H1 (cell line): ENCODE measurements around the gene DUSP11. TPM values are rescaled to one million over a fixed set of nuclear protein-coding genes. Genes with fewer than 3 reads are reported as not detected.

Experiments
- CTCF ChIA-PET: fragments of 300-600 bp; sonication (Branson Sonifier 250); formaldehyde crosslinking; loops from one replicate; lab custom pipeline; 2021; ENCODE audit not compliant: partially characterized antibody; lab: Charles Lee
- POLR2A ChIA-PET: fragments of 300-600 bp; sonication (Branson Sonifier 250); formaldehyde crosslinking; loops from one replicate; lab custom pipeline; 2021; ENCODE audit warnings: inconsistent platforms; ENCODE audit not compliant: partially characterized antibody; lab: Charles Lee
- DNase-seq, 2 experiments: peaks; one replicate each; pipeline versions ENCODE4 v3.0.0 to v3.0.0-alpha.2; 2010 to 2022; ENCODE audit warnings: low spot score in 2 of 2, low read depth in 1 of 2, mixed read lengths in 1 of 2
- FAIRE-seq: peaks from 2 replicates; lab custom pipeline; 2011; peaks lifted over from hg19 to GRCh38; lab: Jason Lieb, UNC
- H2AFZ ChIP-seq: 2 replicates; pipeline ENCODE4 v1.8.1; 2012; ENCODE audit warnings: low read length, inconsistent platforms
- H2AK5ac ChIP-seq: 2 replicates; pipeline ENCODE4 v1.6.1; 2013; ENCODE audit warnings: low read depth, low read length
- H2BK120ac ChIP-seq: replicated peaks from 2 replicates; pipeline ENCODE3; 2013; ENCODE audit warnings: low read depth, low read length, inconsistent platforms
- H2BK12ac ChIP-seq: 2 replicates; pipeline ENCODE4 v1.6.1; 2013; ENCODE audit warnings: low read depth, low read length
- H2BK15ac ChIP-seq: 2 replicates; pipeline ENCODE4 v1.6.1; 2013; ENCODE audit warnings: low read length
- H2BK20ac ChIP-seq: 2 replicates; pipeline ENCODE4 v1.6.1; 2013; ENCODE audit warnings: low read length
- H2BK5ac ChIP-seq: 2 replicates; pipeline ENCODE4 v1.6.1; 2013; ENCODE audit warnings: low read depth, low read length
- H3K14ac ChIP-seq: 2 replicates; pipeline ENCODE4 v1.6.1; 2013; ENCODE audit warnings: inconsistent platforms; ENCODE audit not compliant: insufficient read length
- H3K18ac ChIP-seq: 2 replicates; pipeline ENCODE4 v1.6.1; 2013; ENCODE audit warnings: low read length; ENCODE audit errors: extremely low read depth
- H3K23ac ChIP-seq: 2 replicates; pipeline ENCODE4 v1.6.1; 2013; ENCODE audit warnings: inconsistent platforms; ENCODE audit not compliant: insufficient read length
- H3K23me2 ChIP-seq: 2 replicates; pipeline ENCODE4 v1.6.1; 2013; ENCODE audit warnings: low read depth, low read length
- H3K27ac ChIP-seq: 2 replicates; pipeline ENCODE4 v1.6.1; 2011; ENCODE audit warnings: low read depth, low read length, inconsistent platforms
- H3K27me3 ChIP-seq, 4 experiments: replicated peaks in 1 of 4; 1 replicate in 1 of 4; 2 replicates in 3 of 4; pipeline versions ENCODE4 v1.6.1 to v1.8.1; 2011 to 2013; ENCODE audit warnings: low read length in 3 of 4, mild to moderate bottlenecking in 3 of 4, inconsistent platforms in 2 of 4, mixed read lengths in 2 of 4, moderate library complexity in 1 of 4; ENCODE audit not compliant: control insufficient read depth in 3 of 4, insufficient read depth in 3 of 4; ENCODE audit errors: extremely low read depth in 1 of 4
- H3K36me3 ChIP-seq, 4 experiments: 2 replicates each; pipeline versions ENCODE4 v1.6.1 to v1.8.1; 2011 to 2013; ENCODE audit warnings: mild to moderate bottlenecking in 4 of 4, low read length in 3 of 4, moderate library complexity in 2 of 4, control low read depth in 1 of 4, inconsistent platforms in 1 of 4; ENCODE audit not compliant: insufficient read depth in 4 of 4, control insufficient read depth in 2 of 4
- H3K4ac ChIP-seq: replicated peaks from 2 replicates; pipeline ENCODE3; 2013; ENCODE audit warnings: low read length, low read depth, mixed read lengths, inconsistent platforms; ENCODE audit not compliant: insufficient read length
- H3K4me1 ChIP-seq, 4 experiments: replicated peaks in 1 of 4; 1 replicate in 1 of 4; 2 replicates in 3 of 4; pipeline versions ENCODE4 v1.6.1 to v1.8.1; 2011 to 2013; ENCODE audit warnings: low read length in 3 of 4, inconsistent platforms in 2 of 4, mixed read lengths in 1 of 4; ENCODE audit not compliant: insufficient read depth in 4 of 4, control insufficient read depth in 3 of 4
- H3K4me2 ChIP-seq, 2 experiments: 2 replicates each; pipeline versions ENCODE4 v1.6.1 to v1.8.1; 2011 to 2013; ENCODE audit warnings: low read depth in 2 of 2, low read length in 2 of 2, control low read depth in 1 of 2, inconsistent platforms in 1 of 2, mild to moderate bottlenecking in 1 of 2; ENCODE audit not compliant: insufficient read depth in 1 of 2
- H3K4me3 ChIP-seq, 4 experiments: fragments of 200-600, 300-600 bp in 1 of 4; sonication (generic), shearing (Covaris generic), sonication (Bioruptor Twin) in 1 of 4; 2 replicates each; pipeline versions ENCODE4 v1.5.1 to v1.8.1; 2011 to 2016; ENCODE audit warnings: low read length in 4 of 4, low read depth in 3 of 4, control low read depth in 2 of 4, inconsistent platforms in 2 of 4, mild to moderate bottlenecking in 2 of 4, mixed read lengths in 1 of 4, moderate library complexity in 1 of 4; ENCODE audit not compliant: insufficient read depth in 2 of 4; ENCODE audit errors: extremely low read depth in 1 of 4
- H3K56ac ChIP-seq: replicated peaks from 2 replicates; pipeline ENCODE3; 2013; ENCODE audit warnings: low read depth, mild to moderate bottlenecking, mixed read lengths, low read length, inconsistent platforms; ENCODE audit not compliant: insufficient read length
- H3K79me1 ChIP-seq: 2 replicates; pipeline ENCODE4 v1.6.1; 2013; ENCODE audit warnings: low read depth, low read length, control low read depth
- H3K79me2 ChIP-seq, 2 experiments: 2 replicates each; pipeline versions ENCODE4 v1.6.1 to v1.8.1; 2012 to 2013; ENCODE audit warnings: low read length in 2 of 2, mild to moderate bottlenecking in 2 of 2, inconsistent platforms in 1 of 2; ENCODE audit not compliant: insufficient read depth in 2 of 2, control insufficient read depth in 1 of 2
- H3K9ac ChIP-seq, 4 experiments: replicated peaks in 1 of 4; 1 replicate in 1 of 4; 2 replicates in 3 of 4; pipeline versions ENCODE4 v1.6.1 to v1.8.1; 2011 to 2013; ENCODE audit warnings: low read depth in 3 of 4, low read length in 3 of 4, control low read depth in 2 of 4, mild to moderate bottlenecking in 2 of 4, moderate library complexity in 2 of 4, inconsistent platforms in 1 of 4; ENCODE audit errors: extremely low read depth in 1 of 4
- H3K9me3 ChIP-seq, 2 experiments: 2 replicates each; pipeline versions ENCODE4 v1.6.1 to v1.8.1; 2012 to 2013; ENCODE audit warnings: mild to moderate bottlenecking in 2 of 2, moderate library complexity in 2 of 2, control low read depth in 1 of 2, inconsistent platforms in 1 of 2, low read depth in 1 of 2, low read length in 1 of 2, mixed read lengths in 1 of 2; ENCODE audit not compliant: insufficient read depth in 2 of 2
- H4K20me1 ChIP-seq, 2 experiments: replicated peaks in 1 of 2; 2 replicates each; pipeline versions ENCODE3 to v1.8.1; 2011 to 2013; ENCODE audit warnings: inconsistent platforms in 2 of 2, low read length in 2 of 2, mild to moderate bottlenecking in 1 of 2; ENCODE audit not compliant: insufficient read depth in 2 of 2, control insufficient read depth in 1 of 2
- H4K5ac ChIP-seq: 2 replicates; pipeline ENCODE4 v1.6.1; 2013; ENCODE audit warnings: low read length, low read depth, mixed read lengths, inconsistent platforms; ENCODE audit not compliant: insufficient read length
- H4K8ac ChIP-seq: 2 replicates; pipeline ENCODE4 v1.8.0; 2013; ENCODE audit warnings: mild to moderate bottlenecking, moderate library complexity, low read length, inconsistent platforms; ENCODE audit not compliant: insufficient read depth; ENCODE audit errors: extremely low read depth
- H4K91ac ChIP-seq: replicated peaks from 2 replicates; pipeline ENCODE3; 2013; ENCODE audit warnings: low read length, mixed read lengths, inconsistent platforms; ENCODE audit not compliant: insufficient read length
- EZH2 ChIP-seq: fragments of 200-600 bp; sonication (generic); IDR thresholded peaks from 2 replicates; pipeline ENCODE4 v1.7.1; 2012; ENCODE audit warnings: low read depth, mild to moderate bottlenecking, moderate library complexity, low read length, inconsistent platforms; ENCODE audit not compliant: severe bottlenecking
- JUN ChIP-seq: IDR thresholded peaks from 2 replicates; pipeline ENCODE4 v1.6.1; 2011; ENCODE audit warnings: low read depth, mild to moderate bottlenecking, improper control_type of control experiment, low read length
- RAD21 ChIP-seq, 2 experiments: IDR thresholded peaks in 1 of 2; conservative IDR thresholded peaks in 1 of 2; 2 replicates each; pipeline ENCODE4 v1.6.1; 2011; ENCODE audit warnings: low read depth in 2 of 2, low read length in 2 of 2, improper control_type of control experiment in 1 of 2, inconsistent platforms in 1 of 2, mild to moderate bottlenecking in 1 of 2, moderate library complexity in 1 of 2
- RNF2 ChIP-seq: fragments of 200-900, 300-1000 bp; sonication (generic); IDR thresholded peaks from 2 replicates; pipeline ENCODE4 v1.7.1; 2016; ENCODE audit warnings: borderline replicate concordance, low read depth, mild to moderate bottlenecking, antibody characterized with exemption, low read length; ENCODE audit not compliant: poor library complexity, severe bottlenecking; ENCODE audit errors: missing control alignments
- SIX5 ChIP-seq: IDR thresholded peaks from 2 replicates; pipeline ENCODE4 v1.6.1; 2011; ENCODE audit warnings: mild to moderate bottlenecking, low read depth, low read length
- SP4 ChIP-seq: IDR thresholded peaks from 2 replicates; pipeline ENCODE4 v1.6.1; 2012; ENCODE audit warnings: low read length, inconsistent platforms
- SUZ12 ChIP-seq: fragments of 200-600 bp; sonication (generic); IDR thresholded peaks from 2 replicates; pipeline ENCODE4 v1.6.1; 2012; ENCODE audit warnings: mild to moderate bottlenecking, inconsistent platforms, low read length, moderate library complexity, mixed read lengths
- WGBS, 2 experiments: shearing (Covaris generic) in 1 of 2; methylation state at CpG; one replicate each; pipeline versions ENCODE4 v1.1.6 to v1.1.7; 2013 to 2015; ENCODE audit warnings: low lambda C conversion rate in 2 of 2, mixed read lengths in 2 of 2, inconsistent platforms in 1 of 2, low coverage in 1 of 2, missing lambda C conversion rate in 1 of 2; ENCODE audit not compliant: insufficient replicate concordance in 2 of 2, insufficient coverage in 1 of 2, insufficient read length in 1 of 2; ENCODE audit errors: extremely low coverage in 1 of 2, missing lambda C conversion rate in 1 of 2; 5-methylcytosine and 5-hydroxymethylcytosine counted together
- polyA plus RNA-seq, 7 experiments: library from polyadenylated mRNA; depleted of rRNA in 3 of 7; stranded (reverse) in 5 of 7; unstranded in 2 of 7; fragments of >200 nt in 5 of 7; fragments of 200-250 nt in 2 of 7; gene quantifications; 1 replicate in 5 of 7; 2 replicates in 1 of 7; 4 replicates in 1 of 7; pipeline versions ENCODE4 v1.2.1 to v1.2.3, GENCODE V29; 2011 to 2013; ENCODE audit warnings: missing spikeins in 2 of 7, mixed read lengths in 2 of 7
- total RNA-seq: library from RNA; stranded (reverse); fragmentation: NEBNext Ultra II Directional; extraction: Animal tissue kit (Norgen Biotek cat#: 25700); gene quantifications from 2 replicates; pipeline ENCODE4 v1.2.1, GENCODE V29; 2021
- TF ChIP-seq, protein P1 (sequence below): IDR thresholded peaks from 2 replicates; pipeline ENCODE4 v1.6.1; 2012; ENCODE audit warnings: low read length, inconsistent platforms
- TF ChIP-seq, protein P2 (sequence below): IDR thresholded peaks from 2 replicates; pipeline ENCODE4 v1.6.1; 2012; ENCODE audit warnings: inconsistent platforms

Gene DUSP11
- total and polyA plus RNA-seq, 2 of the 8 experiments (the other 6 are each of a cell fraction or from before 2014, with no cell fraction given): 12.2 to 19.1 TPM

DNA sequence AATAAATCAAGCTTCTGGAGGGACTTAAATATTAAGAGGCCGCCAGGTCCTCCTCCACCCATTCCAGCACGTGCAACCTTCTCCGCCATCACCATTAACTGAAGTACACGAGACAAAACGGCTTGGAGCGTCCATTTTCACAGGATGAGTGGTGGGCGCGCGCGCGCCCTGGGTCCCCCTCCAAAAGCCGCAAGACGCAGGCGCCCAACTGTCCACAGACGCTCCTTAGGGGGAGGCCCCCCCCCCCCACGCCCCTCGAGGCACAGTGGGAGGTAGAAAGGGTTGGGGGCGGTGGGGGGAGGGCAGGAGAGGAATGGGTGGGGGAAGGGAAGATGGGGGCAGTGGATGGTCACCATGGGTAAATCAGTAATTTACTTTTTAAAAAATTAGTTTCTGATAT lies 38.4 kb upstream of the DUSP11 start:
- H3K9me3 ChIP-seq: no peaks in the 10 kb centered on the region
- H2AFZ ChIP-seq: 0 out of 2 replicates have a peak overlapping the region, but pooled peaks have one; percentile 65
- DNase-seq (no peak), FAIRE-seq (no peak)
- H2BK12ac ChIP-seq: no peak overlapping the region
- no peak overlapping the region for H4K5ac ChIP-seq
- no peak overlapping the region for H3K9ac ChIP-seq
- no peak overlapping the region for H3K4me3 ChIP-seq
- H2BK120ac ChIP-seq: no peak overlapping the region
- 98% methylated on average over 6 of the region's 18 CpGs; no CpG with 5 or more reads in 1 of the 2 experiments for WGBS, 2 experiments
- H4K91ac ChIP-seq: no peak overlapping the region
- H3K23me2 ChIP-seq: no peaks in the 10 kb centered on the region
- no peaks in the 10 kb centered on the region for H3K36me3 ChIP-seq
- H3K23ac ChIP-seq: no peak overlapping the region
- no peaks in the 10 kb centered on the region for H3K79me1 ChIP-seq
- no peaks in the 10 kb centered on the region for H3K79me2 ChIP-seq
- no peak overlapping the region for H2AK5ac ChIP-seq
- no peaks in the 10 kb centered on the region for H4K20me1 ChIP-seq
- no peak overlapping the region for H3K18ac ChIP-seq
- ChIA-PET POLR2A (no interaction called here), CTCF (interaction anchor here (1.3 kb wide), 1 partner anchor 9 kb away, joined by 4 read pairs; no protein-coding TSS in a partner anchor)
- no peak overlapping the region for H3K56ac ChIP-seq
- H4K8ac ChIP-seq: no peak overlapping the region
- no peak overlapping the region for H3K4ac ChIP-seq
- peaks cover 0 to 14% (median under 1%) of the 10 kb centered on the region in 4 experiments; a peak in 6 of 7 replicates for H3K27me3 ChIP-seq
- no peak overlapping the region for H2BK15ac ChIP-seq
- no peak overlapping the region for H2BK20ac ChIP-seq
- no peak overlapping the region for H3K14ac ChIP-seq
- H3K27ac ChIP-seq: no peak overlapping the region
- no peak overlapping the region for H2BK5ac ChIP-seq
- H3K4me2 ChIP-seq: no peak overlapping the region
- no peaks in the 10 kb centered on the region for H3K4me1 ChIP-seq
- TF ChIP-seq, protein P1, sequence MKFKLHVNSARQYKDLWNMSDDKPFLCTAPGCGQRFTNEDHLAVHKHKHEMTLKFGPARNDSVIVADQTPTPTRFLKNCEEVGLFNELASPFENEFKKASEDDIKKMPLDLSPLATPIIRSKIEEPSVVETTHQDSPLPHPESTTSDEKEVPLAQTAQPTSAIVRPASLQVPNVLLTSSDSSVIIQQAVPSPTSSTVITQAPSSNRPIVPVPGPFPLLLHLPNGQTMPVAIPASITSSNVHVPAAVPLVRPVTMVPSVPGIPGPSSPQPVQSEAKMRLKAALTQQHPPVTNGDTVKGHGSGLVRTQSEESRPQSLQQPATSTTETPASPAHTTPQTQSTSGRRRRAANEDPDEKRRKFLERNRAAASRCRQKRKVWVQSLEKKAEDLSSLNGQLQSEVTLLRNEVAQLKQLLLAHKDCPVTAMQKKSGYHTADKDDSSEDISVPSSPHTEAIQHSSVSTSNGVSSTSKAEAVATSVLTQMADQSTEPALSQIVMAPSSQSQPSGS: no peak
- TF ChIP-seq RNF2 (no peak), SUZ12 (no peak), RAD21 (IDR thresholded peaks at IDR 0.05 in 1 of 2, conservative IDR thresholded peaks at IDR 0.05 in 1 of 2; ENCODE audit: low read depth in 2 of 2, low read length in 2 of 2) (no peak), SP4 (no peak), JUN (no peak), SIX5 (no peak), EZH2 (no peak)
- TF ChIP-seq, protein P2, sequence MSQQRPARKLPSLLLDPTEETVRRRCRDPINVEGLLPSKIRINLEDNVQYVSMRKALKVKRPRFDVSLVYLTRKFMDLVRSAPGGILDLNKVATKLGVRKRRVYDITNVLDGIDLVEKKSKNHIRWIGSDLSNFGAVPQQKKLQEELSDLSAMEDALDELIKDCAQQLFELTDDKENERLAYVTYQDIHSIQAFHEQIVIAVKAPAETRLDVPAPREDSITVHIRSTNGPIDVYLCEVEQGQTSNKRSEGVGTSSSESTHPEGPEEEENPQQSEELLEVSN: no peak
